GM19351 (cell line): Measurements from ENCODE around the gene PTPRK.

ENCODE experiments used
- ATAC-seq: cut with Tn5 transposase; IDR thresholded peaks from one replicate; pipeline ENCODE4 v1.9.1; 2021; ENCODE audit warnings: mild to moderate bottlenecking, moderate library complexity; ENCODE audit not compliant: unreplicated experiment

The PTPRK gene

GRCh38 chr6:128395596-128395995 lies 124.8 kb downstream of the PTPRK start:
- no peak for ATAC-seq

GRCh38 chr6:128395188-128395587 lies 125.2 kb downstream of the PTPRK start:
- no peak for ATAC-seq

- ATAC-seq, result no peak
These were observed 126.2 kb downstream of the PTPRK start for GRCh38 chr6:128394167-128394566.

GRCh38 chr6:128389820-128390534 lies 130.4 kb downstream of the PTPRK start:
- ATAC-seq, result no peak

- no peak for ATAC-seq
These were observed 132.0 kb downstream of the PTPRK start for GRCh38 chr6:128388380-128388779.

GRCh38 chr6:128380891-128381290 lies 139.5 kb downstream of the PTPRK start:
- no peak for ATAC-seq

GRCh38 chr6:128379577-128379976 lies 140.8 kb downstream of the PTPRK start:
- ATAC-seq, result no peak

GRCh38 chr6:128376952-128377503 lies 143.4 kb downstream of the PTPRK start:
- ATAC-seq, result no peak

GRCh38 chr6:128371136-128371535 lies 149.3 kb downstream of the PTPRK start:
- ATAC-seq, result no peak

- no peak for ATAC-seq
These were observed 150.3 kb downstream of the PTPRK start for GRCh38 chr6:128370072-128370471.

- no peak for ATAC-seq
These were observed 152.0 kb downstream of the PTPRK start for GRCh38 chr6:128368213-128368944.

GRCh38 chr6:128367437-128367836 lies 153.0 kb downstream of the PTPRK start:
- ATAC-seq, result no peak

GRCh38 chr6:128365520-128366160 lies 154.8 kb downstream of the PTPRK start:
- ATAC-seq, result no peak

GRCh38 chr6:128364766-128365519 lies 155.5 kb downstream of the PTPRK start:
- no peak for ATAC-seq

- ATAC-seq, result no peak
These were observed 157.2 kb downstream of the PTPRK start for GRCh38 chr6:128363020-128363813.

GRCh38 chr6:128361378-128361777 lies 159.0 kb downstream of the PTPRK start:
- no peak for ATAC-seq

- ATAC-seq, result no peak
These were observed 162.1 kb downstream of the PTPRK start for GRCh38 chr6:128358244-128358776.

GRCh38 chr6:128357392-128358130 lies 162.8 kb downstream of the PTPRK start:
- ATAC-seq, result no peak

GRCh38 chr6:128352366-128352765 lies 168.0 kb downstream of the PTPRK start:
- ATAC-seq, result no peak
